Suppressor macrophage treated with lipopolysaccharide for 1 hour (primary cell): Measurements from ENCODE around the gene GALNT11.
A peak's percentile ranks its signal among the peaks of the same experiment; 100 is the strongest.

Experiments
- DNase-seq, 3 donors: peaks; one replicate each; pipeline ENCODE4 v3.0.0-alpha.2; 2020 to 2022

GALNT11 gene

DNA sequence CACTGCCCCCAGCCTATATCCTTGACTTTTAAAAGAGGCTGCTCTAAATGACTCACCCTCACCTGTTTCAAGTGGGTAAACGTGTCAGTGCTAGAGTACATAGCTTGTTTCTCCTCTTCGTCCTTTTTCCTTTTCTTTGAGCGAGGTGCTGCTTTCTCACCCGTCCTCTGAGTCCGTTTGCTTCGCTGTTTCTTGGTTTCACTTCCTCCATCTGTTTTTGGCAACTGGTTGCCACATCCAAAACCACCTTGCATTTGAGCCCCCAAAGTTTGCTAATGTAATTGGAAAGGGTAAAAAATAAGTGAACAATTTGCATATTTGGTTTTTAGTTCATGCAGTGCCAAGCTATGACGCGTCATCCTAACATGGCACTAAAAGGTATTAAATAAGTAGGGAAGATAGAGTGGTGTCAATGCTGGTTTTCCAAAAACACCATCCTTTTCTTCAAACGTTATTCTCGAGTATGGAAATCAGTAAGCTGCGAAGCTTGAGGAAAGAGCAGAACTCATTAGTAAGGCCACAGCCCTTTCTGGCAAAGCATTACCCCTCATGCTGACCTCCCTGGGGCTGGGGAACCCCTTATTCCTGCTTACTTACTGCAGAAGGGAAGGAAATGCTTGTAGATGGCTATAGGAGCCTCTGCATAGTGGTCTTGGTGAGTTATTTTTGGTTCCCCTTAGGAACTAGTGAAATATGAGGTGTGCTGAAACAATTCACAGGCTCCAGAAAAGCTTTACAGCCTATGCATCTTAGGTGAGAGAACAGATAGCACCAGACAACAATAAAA is 133.5 kb downstream of the GALNT11 start:
- DNase-seq: peak; percentile 33 to 49 (median 48)

- no peak for DNase-seq
These were observed 135.7 kb downstream of the GALNT11 start for GRCh38 chr7:152161171-152161570.

GRCh38 chr7:152162287-152162686 is 136.8 kb downstream of the GALNT11 start:
- DNase-seq: no peak
